ENCODE data around the gene TET1.

- TF ChIP-seq BHLHE40 (IDR thresholded peaks at IDR 0.05; ENCODE audit: borderline replicate concordance) (no peak), ELF4 (IDR thresholded peaks at IDR 0.05) (no peak), NFRKB (IDR thresholded peaks at IDR 0.05) (no peak), SP1 (IDR thresholded peaks at IDR 0.05) (no peak), FOXM1 (IDR thresholded peaks at IDR 0.05; ENCODE audit: borderline replicate concordance) (no peak), HDGF (IDR thresholded peaks at IDR 0.05; ENCODE audit: borderline replicate concordance) (no peak)
Observed at GRCh38 chr10:68516766-68517165, 43.4 kb upstream of the TET1 start.

Data from HEK293T (cell line).